ENCODE measurements around the gene GNA12. TPM values are rescaled to one million over a fixed set of nuclear protein-coding genes. Genes with fewer than 3 reads are reported as not detected.
A peak's percentile ranks its signal among the peaks of the same experiment; 100 is the strongest.

GNA12 gene
- total RNA-seq, 3 donors from 2014 or later (not counting 1 experiment from before 2014, with no cell fraction given), result 12.6 to 20.2 (median 19.5) TPM

DNA sequence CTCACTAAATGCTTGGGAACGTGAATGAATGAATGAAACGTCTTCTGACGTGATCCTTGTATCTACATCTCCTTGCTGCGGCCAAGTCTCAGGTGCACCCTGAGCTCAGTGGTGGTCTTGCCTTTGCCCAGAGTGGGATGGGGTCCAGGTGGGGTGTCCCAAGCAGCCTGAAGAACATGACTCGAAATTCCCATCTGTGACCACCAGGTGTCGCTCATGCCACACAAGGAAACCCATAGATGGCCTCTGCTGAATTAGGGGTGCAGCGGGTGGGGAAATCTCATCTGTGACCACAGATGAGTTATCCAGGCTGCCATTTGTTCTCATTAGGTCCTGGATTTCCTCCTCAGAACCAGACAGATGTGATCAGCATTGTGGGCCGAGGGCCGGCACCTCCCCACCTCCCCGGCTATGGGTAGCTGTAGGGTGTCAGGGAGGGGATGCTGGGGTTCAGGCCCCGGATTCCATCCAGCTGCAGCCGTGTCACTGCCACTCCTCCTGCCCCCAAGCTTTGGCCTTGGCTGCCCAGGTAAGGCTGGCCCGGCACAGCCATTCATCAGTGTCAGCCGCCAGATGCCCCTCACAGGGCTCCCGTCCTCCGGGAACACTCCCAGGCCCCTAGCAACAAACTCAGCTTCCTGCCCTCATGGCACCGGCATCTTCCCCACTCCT lies 21.0 kb upstream of the GNA12 start:
- Histone ChIP-seq H3K27me3 (ENCODE audit: control insufficient read depth, insufficient read depth, low read length) (no peaks in the 10 kb centered on the region), H3K9me3 (ENCODE audit: control insufficient read depth, insufficient read depth, low read length) (no peaks in the 10 kb centered on the region), H3K4me3 (ENCODE audit: low read length) (no peak overlapping the region), H3K4me1 (ENCODE audit: control insufficient read depth, insufficient read depth, low read length) (peaks cover 34% of the 10 kb centered on the region), H3K36me3 (ENCODE audit: control insufficient read depth, insufficient read depth, low read length) (no peaks in the 10 kb centered on the region), H3K27ac (ENCODE audit: low read length) (no peak overlapping the region)
- Mint-ChIP-seq H3K9me3 (no peaks in the 10 kb centered on the region), H3K36me3 (no peaks in the 10 kb centered on the region), H3K27ac (peak overlapping the region; percentile 46 to 51), H3K4me1 (peaks cover 20 to 22% of the 10 kb centered on the region in 2 donors), H3K27me3 (ENCODE audit: low read depth in 2 of 2) (peaks cover 6 to 13% of the 10 kb centered on the region in 2 donors), H3K4me3 (peak overlapping the region; percentile 74)
- DNase-seq (peak; percentile 68 to 91), ATAC-seq (peak in 2 of 3 donors; percentile 28 to 30)
- whole genome bisulfite sequencing (ENCODE audit: insufficient coverage), result 66% methylated on average over 17 of the region's 17 CpGs
- intact Hi-C loops (cut with micrococcal nuclease), result loop anchor here (1.0 to 10.0 kb wide), 4 partner anchors 290 to 1032 kb away; no protein-coding TSS in a partner anchor
- TF ChIP-seq, protein P1, sequence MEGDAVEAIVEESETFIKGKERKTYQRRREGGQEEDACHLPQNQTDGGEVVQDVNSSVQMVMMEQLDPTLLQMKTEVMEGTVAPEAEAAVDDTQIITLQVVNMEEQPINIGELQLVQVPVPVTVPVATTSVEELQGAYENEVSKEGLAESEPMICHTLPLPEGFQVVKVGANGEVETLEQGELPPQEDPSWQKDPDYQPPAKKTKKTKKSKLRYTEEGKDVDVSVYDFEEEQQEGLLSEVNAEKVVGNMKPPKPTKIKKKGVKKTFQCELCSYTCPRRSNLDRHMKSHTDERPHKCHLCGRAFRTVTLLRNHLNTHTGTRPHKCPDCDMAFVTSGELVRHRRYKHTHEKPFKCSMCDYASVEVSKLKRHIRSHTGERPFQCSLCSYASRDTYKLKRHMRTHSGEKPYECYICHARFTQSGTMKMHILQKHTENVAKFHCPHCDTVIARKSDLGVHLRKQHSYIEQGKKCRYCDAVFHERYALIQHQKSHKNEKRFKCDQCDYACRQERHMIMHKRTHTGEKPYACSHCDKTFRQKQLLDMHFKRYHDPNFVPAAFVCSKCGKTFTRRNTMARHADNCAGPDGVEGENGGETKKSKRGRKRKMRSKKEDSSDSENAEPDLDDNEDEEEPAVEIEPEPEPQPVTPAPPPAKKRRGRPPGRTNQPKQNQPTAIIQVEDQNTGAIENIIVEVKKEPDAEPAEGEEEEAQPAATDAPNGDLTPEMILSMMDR (IDR thresholded peaks at IDR 0.05), result peak; percentile 98

DNA sequence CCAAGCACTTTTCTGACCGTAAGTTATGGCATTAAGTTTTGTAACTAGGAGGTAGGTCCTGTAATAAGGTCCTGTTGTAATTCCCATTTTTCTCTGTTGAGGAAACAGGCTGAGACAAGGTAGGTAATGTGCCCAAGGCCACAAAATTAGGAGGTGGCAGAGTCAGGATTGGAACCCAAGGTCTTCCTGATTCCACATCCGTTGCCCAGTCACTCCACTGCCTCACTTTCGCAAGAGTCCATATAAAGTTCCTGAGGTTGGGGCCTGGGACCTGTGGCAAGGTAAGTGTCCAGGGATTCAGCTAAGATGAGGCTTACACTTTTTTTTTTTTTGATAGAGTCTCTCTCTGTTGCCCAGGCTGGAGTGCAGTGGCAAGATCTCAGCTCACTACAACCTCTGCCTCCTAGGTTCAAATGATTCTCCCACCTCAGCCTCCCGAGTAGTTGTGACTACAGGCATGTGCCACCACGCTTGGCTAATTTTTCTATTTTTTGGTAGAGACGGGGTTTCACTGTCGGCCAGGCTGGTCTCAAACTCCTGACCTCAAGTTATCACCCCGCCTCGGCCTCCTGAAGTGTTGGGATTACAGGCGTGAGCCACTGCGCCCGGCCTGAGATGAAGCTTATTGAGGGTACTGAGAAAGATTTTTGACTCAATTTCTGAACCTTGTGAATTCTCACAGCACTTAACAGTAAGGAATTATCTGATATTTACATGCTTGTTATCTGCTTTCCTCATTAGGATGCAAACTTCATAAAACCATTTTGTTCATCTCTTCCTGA lies 20.3 kb upstream of the GNA12 start:
- Histone ChIP-seq H3K4me3 (ENCODE audit: low read length) (no peak overlapping the region), H3K36me3 (ENCODE audit: control insufficient read depth, insufficient read depth, low read length) (no peaks in the 10 kb centered on the region), H3K27ac (ENCODE audit: low read length) (peak overlapping the region; percentile 69), H3K9me3 (ENCODE audit: control insufficient read depth, insufficient read depth, low read length) (no peaks in the 10 kb centered on the region), H3K4me1 (ENCODE audit: control insufficient read depth, insufficient read depth, low read length) (peaks cover 31% of the 10 kb centered on the region), H3K27me3 (ENCODE audit: control insufficient read depth, insufficient read depth, low read length) (no peaks in the 10 kb centered on the region)
- H3K4me3 Mint-ChIP-seq, result peak overlapping the region; percentile 74
- WGBS (ENCODE audit: insufficient coverage), result 91% methylated on average over 12 of the region's 12 CpGs
- H3K27me3 Mint-ChIP-seq (ENCODE audit: low read depth in 2 of 2), result peaks cover 6 to 13% of the 10 kb centered on the region in 2 donors
- no peaks in the 10 kb centered on the region for H3K36me3 Mint-ChIP-seq
- no peak for DNase-seq
- H3K9me3 Mint-ChIP-seq, result no peaks in the 10 kb centered on the region
- H3K27ac Mint-ChIP-seq, result peak overlapping the region; percentile 63 to 91
- intact Hi-C loops (cut with micrococcal nuclease), result loop anchor here (10.0 kb wide), 1 partner anchor 810 kb away; no protein-coding TSS in a partner anchor
- H3K4me1 Mint-ChIP-seq, result peaks cover 20 to 22% of the 10 kb centered on the region in 2 donors
- no peak for ATAC-seq
- TF ChIP-seq, protein P1 (IDR thresholded peaks at IDR 0.05), result no peak

DNA sequence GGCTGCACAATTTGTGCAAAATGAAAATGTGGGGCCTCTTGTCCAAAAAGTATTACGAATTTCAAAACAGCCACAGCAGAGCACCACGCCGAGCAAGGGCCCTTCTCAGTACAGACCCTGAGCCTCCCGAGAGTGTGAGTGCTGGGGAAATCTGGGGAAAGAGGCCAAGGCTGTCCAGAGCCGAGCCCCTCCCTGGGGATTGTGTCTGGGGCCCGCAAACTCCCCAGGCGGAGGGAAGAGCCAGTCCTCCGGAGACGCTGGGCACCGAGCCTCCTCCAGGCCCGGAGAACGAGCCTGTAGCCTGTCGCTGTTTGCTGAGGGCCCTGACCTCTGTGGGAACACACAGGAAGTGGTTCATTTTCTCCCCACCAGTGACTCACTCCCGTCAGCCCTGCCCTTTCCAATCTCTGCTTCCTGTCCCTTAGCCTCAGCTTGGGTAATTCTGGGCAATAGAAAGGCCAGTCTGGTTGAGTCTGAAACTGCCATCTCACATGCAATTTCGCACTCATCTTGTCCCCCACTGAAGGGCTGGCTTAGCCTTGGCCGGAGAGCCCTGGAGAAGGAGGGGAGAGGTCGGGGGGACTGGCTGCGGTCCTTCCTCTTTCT lies 19.5 kb upstream of the GNA12 start:
- H3K4me1 ChIP-seq (ENCODE audit: control insufficient read depth, insufficient read depth, low read length), result peaks cover 31% of the 10 kb centered on the region
- peak overlapping the region; percentile 69 for H3K27ac ChIP-seq (ENCODE audit: low read length)
- H3K36me3 ChIP-seq (ENCODE audit: control insufficient read depth, insufficient read depth, low read length), result no peaks in the 10 kb centered on the region
- TF ChIP-seq, protein P1 (IDR thresholded peaks at IDR 0.05), result no peak
- H3K4me3 ChIP-seq (ENCODE audit: low read length), result no peak overlapping the region
- WGBS (ENCODE audit: insufficient coverage), result 4% methylated on average over 14 of the region's 18 CpGs
- no peaks in the 10 kb centered on the region for H3K9me3 Mint-ChIP-seq
- no peaks in the 10 kb centered on the region for H3K9me3 ChIP-seq (ENCODE audit: control insufficient read depth, insufficient read depth, low read length)
- H3K27me3 ChIP-seq (ENCODE audit: control insufficient read depth, insufficient read depth, low read length), result no peaks in the 10 kb centered on the region
- no peaks in the 10 kb centered on the region for H3K36me3 Mint-ChIP-seq
- DNase-seq (peak; percentile 71 to 84), ATAC-seq (peak; percentile 89 to 95 (median 95))
- H3K27me3 Mint-ChIP-seq (ENCODE audit: low read depth in 2 of 2), result peaks cover 7 to 13% of the 10 kb centered on the region in 2 donors
- peaks cover 20 to 22% of the 10 kb centered on the region in 2 donors for H3K4me1 Mint-ChIP-seq
- peak overlapping the region; percentile 63 to 91 for H3K27ac Mint-ChIP-seq
- intact Hi-C loops (cut with micrococcal nuclease), result loop anchor here (1.0 to 10.0 kb wide), 2 partner anchors 12 to 811 kb away; no protein-coding TSS in a partner anchor
- peak overlapping the region; percentile 70 for H3K4me3 Mint-ChIP-seq

All from natural killer cell (primary cell).